ENCODE measurements around the gene UBE2Z. TPM values are rescaled to one million over a fixed set of nuclear protein-coding genes. Genes with fewer than 3 reads are reported as not detected.

Gene UBE2Z
- total RNA-seq, 2 donors from 2014 or later: 65.7 to 65.8 TPM

GRCh38 chr17:48893646-48894508 lies 14.3 kb upstream of the UBE2Z start:
- intact Hi-C loops (cut with DNase I, micrococcal nuclease): loop anchor here in 1 of 2 donors (10.0 kb wide), 1 partner anchor 141 kb away; no protein-coding TSS in a partner anchor
- ATAC-seq: no peak
- DNase-seq: no peak

GRCh38 chr17:48894886-48895285 lies 13.3 kb upstream of the UBE2Z start:
- intact Hi-C loops (cut with DNase I, micrococcal nuclease): loop anchor here in 1 of 2 donors (10.0 kb wide), 1 partner anchor 140 kb away; no protein-coding TSS in a partner anchor
- peak in 1 of 2 donors; percentile 29 for DNase-seq
- ATAC-seq: peak; percentile 21

GRCh38 chr17:48901241-48901640 lies 7.0 kb upstream of the UBE2Z start:
- no peak for DNase-seq
- ATAC-seq: no peak
- intact Hi-C loops (cut with DNase I, micrococcal nuclease): no loop called here

- no peak for ATAC-seq
- no peak for DNase-seq
- intact Hi-C loops (cut with DNase I, micrococcal nuclease): no loop called here
These were observed 4.8 kb upstream of the UBE2Z start for GRCh38 chr17:48903401-48903800.

GRCh38 chr17:48904428-48904827 lies 3.8 kb upstream of the UBE2Z start:
- no peak for ATAC-seq
- intact Hi-C loops (cut with DNase I, micrococcal nuclease): no loop called here
- no peak for DNase-seq

GRCh38 chr17:48905987-48906515 lies 2.2 kb upstream of the UBE2Z start:
- no peak for DNase-seq
- intact Hi-C loops (cut with DNase I, micrococcal nuclease): no loop called here
- ATAC-seq: no peak

GRCh38 chr17:48907713-48908046 lies 527 bp upstream of the UBE2Z start:
- intact Hi-C loops (cut with DNase I, micrococcal nuclease): no loop called here
- ATAC-seq (peak; percentile 0), DNase-seq (no peak)

GRCh38 chr17:48908853-48909394 lies 717 bp downstream of the UBE2Z start:
- ATAC-seq: peak; percentile 22
- DNase-seq: peak; percentile 85
- intact Hi-C loops (cut with DNase I, micrococcal nuclease): no loop called here

GRCh38 chr17:48909783-48910182 lies 1.6 kb downstream of the UBE2Z start:
- DNase-seq: no peak
- intact Hi-C loops (cut with DNase I, micrococcal nuclease): no loop called here
- ATAC-seq: no peak

GRCh38 chr17:48910370-48910769 lies 2.2 kb downstream of the UBE2Z start:
- no peak for DNase-seq
- no peak for ATAC-seq
- intact Hi-C loops (cut with DNase I, micrococcal nuclease): no loop called here

GRCh38 chr17:48912476-48912875 lies 4.3 kb downstream of the UBE2Z start:
- no peak for DNase-seq
- intact Hi-C loops (cut with DNase I, micrococcal nuclease): no loop called here
- no peak for ATAC-seq

GRCh38 chr17:48915459-48916282 lies 7.5 kb downstream of the UBE2Z start:
- intact Hi-C loops (cut with DNase I, micrococcal nuclease): no loop called here
- no peak for DNase-seq
- ATAC-seq: peak; percentile 41

- ATAC-seq: no peak
- no peak for DNase-seq
- intact Hi-C loops (cut with DNase I, micrococcal nuclease): no loop called here
These were observed 17.2 kb downstream of the UBE2Z start for GRCh38 chr17:48925251-48925990.

- intact Hi-C loops (cut with DNase I, micrococcal nuclease): no loop called here
- ATAC-seq (no peak), DNase-seq (no peak)
These were observed 17.8 kb downstream of the UBE2Z start for GRCh38 chr17:48925991-48926342.

- no peak for DNase-seq
- intact Hi-C loops (cut with DNase I, micrococcal nuclease): no loop called here
These were observed 20.0 kb downstream of the UBE2Z start for GRCh38 chr17:48927978-48928745.

GRCh38 chr17:48928876-48929811 lies 20.9 kb downstream of the UBE2Z start:
- intact Hi-C loops (cut with DNase I, micrococcal nuclease): no loop called here
- no peak for DNase-seq
- ATAC-seq: peak; percentile 51

More at GRCh38 chr17:48927978-48928745, 20.0 kb downstream of the UBE2Z start:
- ATAC-seq: no peak

- DNase-seq: no peak
- intact Hi-C loops (cut with DNase I, micrococcal nuclease): no loop called here
- no peak for ATAC-seq
These were observed 21.6 kb downstream of the UBE2Z start for GRCh38 chr17:48929812-48930165.
